GM21390 (cell line): ENCODE measurements around the gene VPS51.
A peak's percentile ranks its signal among the peaks of the same experiment; 100 is the strongest.
"Not testable (repeated sequence)": the region's sequence is repeated elsewhere in the genome, so short reads cannot be mapped to it uniquely, and the experiment has no call there.

Experiments used
- ATAC-seq: cut with Tn5 transposase; IDR thresholded peaks from one replicate; pipeline ENCODE4 v1.9.1; 2021; ENCODE audit not compliant: unreplicated experiment

The VPS51 gene

GRCh38 chr11:65132238-65132987 lies 36.4 kb downstream of the VPS51 start:
- ATAC-seq, result peak; percentile 46

GRCh38 chr11:65132988-65133700 lies 37.1 kb downstream of the VPS51 start:
- peak; percentile 28 for ATAC-seq

- no peak for ATAC-seq
Measured at GRCh38 chr11:65133724-65134123, 37.7 kb downstream of the VPS51 start.

- ATAC-seq, result peak; percentile 37
Measured at GRCh38 chr11:65134240-65134951, 38.4 kb downstream of the VPS51 start, which contains the start of gene SYVN1. TSS of gene SYVN1 (minus strand) at chr11:65134519. CDS start at chr11:65133601, 918 bp downstream.

- ATAC-seq, result peak; percentile 58
Measured at GRCh38 chr11:65134952-65135632, 39.1 kb downstream of the VPS51 start.

GRCh38 chr11:65135633-65136145 lies 39.7 kb downstream of the VPS51 start:
- ATAC-seq, result no peak

- no peak for ATAC-seq
Measured at GRCh38 chr11:65136515-65137096, 40.6 kb downstream of the VPS51 start.

GRCh38 chr11:65141896-65142494 lies 46.0 kb downstream of the VPS51 start:
- ATAC-seq, result no peak

GRCh38 chr11:65147352-65148075 lies 51.5 kb downstream of the VPS51 start:
- no peak for ATAC-seq

- ATAC-seq, result no peak
Measured at GRCh38 chr11:65148657-65149056, 52.6 kb downstream of the VPS51 start.

- not testable (repeated sequence) for ATAC-seq
Measured at GRCh38 chr11:65150131-65150508, 54.1 kb downstream of the VPS51 start.

- no peak for ATAC-seq
Measured at GRCh38 chr11:65150509-65151299, 54.7 kb downstream of the VPS51 start.

- ATAC-seq, result no peak
Measured at GRCh38 chr11:65151331-65151899, 55.4 kb downstream of the VPS51 start.

- ATAC-seq, result no peak
Measured at GRCh38 chr11:65152122-65152521, 56.1 kb downstream of the VPS51 start.

- no peak for ATAC-seq
Measured at GRCh38 chr11:65156256-65156655, 60.2 kb downstream of the VPS51 start.

- ATAC-seq, result no peak
Measured at GRCh38 chr11:65156926-65157325, 60.9 kb downstream of the VPS51 start.

- ATAC-seq, result no peak
Measured at GRCh38 chr11:65157336-65157735, 61.3 kb downstream of the VPS51 start.

- peak; percentile 75 for ATAC-seq
Measured at GRCh38 chr11:65159012-65159411, 63.0 kb downstream of the VPS51 start.
